T-helper 2 cell (primary cell): ENCODE data around the gene UBA5.
"Not testable (repeated sequence)": the region's sequence is repeated elsewhere in the genome, so short reads cannot be mapped to it uniquely, and the experiment has no call there.

Experiments used
- DNase-seq, 5 experiments: peaks; one replicate each; pipeline versions ENCODE4 v3.0.0 to v3.0.0-alpha.2; 2012 to 2022
- total RNA-seq, 2 donors: gene quantifications; one replicate each; lab custom pipeline; 2026; lab: John Stamatoyannopoulos, UW

Gene UBA5
- 29.3 to 33.9 reads per million in 2 donors for total RNA-seq

GRCh38 chr3:132660052-132660810 lies at the start of gene UBA5:
Gene UBA5 (plus strand): TSS chr3:132660329. CDS start chr3:132660538, 209 bp downstream.
- peak; percentile 44 to 85 (median 59) for DNase-seq

GRCh38 chr3:132615301-132615700 lies 44.8 kb upstream of the UBA5 start:
- DNase-seq, result not testable (repeated sequence)

DNA sequence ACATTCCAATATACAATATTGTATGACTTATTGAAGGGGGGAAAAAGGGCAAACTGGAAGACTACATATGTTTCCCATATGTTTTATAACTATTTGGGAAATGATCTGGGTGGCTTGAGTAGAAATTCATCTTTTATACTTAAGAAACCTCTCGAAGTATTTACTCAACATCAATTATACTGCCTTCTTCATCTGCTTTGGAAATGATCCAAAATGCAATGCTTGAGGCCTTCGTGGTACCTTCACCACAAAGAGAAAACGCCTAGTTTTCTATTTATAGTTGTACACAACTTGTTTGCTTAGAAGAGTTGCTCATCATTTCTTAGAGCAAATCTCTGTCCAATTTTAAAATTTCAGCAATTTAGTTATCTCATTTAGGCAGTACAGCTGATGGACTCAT lies 44.2 kb upstream of the UBA5 start:
- no peak for DNase-seq

- no peak for DNase-seq
Observed at GRCh38 chr3:132616780-132617179, 43.3 kb upstream of the UBA5 start.

GRCh38 chr3:132622148-132622547 lies 38.0 kb upstream of the UBA5 start:
- no peak for DNase-seq

DNA sequence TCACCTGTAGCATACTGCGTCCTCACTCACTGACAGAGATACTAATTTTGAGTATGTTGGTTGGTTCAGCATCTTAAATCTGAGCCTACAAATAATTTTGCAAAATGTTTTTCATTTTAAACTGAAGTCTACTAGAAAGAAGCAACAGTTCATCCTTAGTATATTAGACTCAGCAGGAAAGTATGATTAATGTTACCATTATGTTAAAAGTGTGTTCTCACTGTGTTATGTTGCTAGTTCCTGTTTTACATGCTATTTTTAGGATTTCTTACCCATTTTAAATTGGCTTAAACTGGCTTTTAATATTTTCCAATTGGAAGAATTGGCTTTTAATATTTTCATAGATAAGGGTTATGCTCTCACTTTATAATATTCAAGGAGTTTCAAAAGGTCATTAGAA lies 37.4 kb upstream of the UBA5 start:
- no peak for DNase-seq

DNA sequence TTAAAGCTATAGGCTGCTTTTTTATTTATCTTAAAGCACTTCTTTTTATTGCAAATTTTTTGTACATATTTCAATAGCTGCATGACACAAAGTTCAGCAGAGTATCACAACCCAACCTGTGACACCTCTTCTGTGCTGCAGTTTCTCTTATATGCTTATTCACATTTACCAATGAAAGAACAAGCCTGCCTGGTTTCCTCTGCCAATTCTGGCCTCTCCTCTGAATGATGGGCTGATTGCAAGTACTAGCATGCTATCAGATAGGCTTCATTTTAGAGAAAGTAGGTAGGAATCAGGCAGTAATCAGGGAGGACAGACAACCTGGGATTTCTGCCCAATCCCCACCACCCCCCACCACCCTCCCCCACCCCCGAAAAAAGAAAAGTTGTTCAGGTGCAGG lies 36.5 kb upstream of the UBA5 start:
- no peak for DNase-seq

GRCh38 chr3:132624790-132625189 lies 35.3 kb upstream of the UBA5 start:
- no peak for DNase-seq

GRCh38 chr3:132625613-132626012 lies 34.5 kb upstream of the UBA5 start:
- no peak for DNase-seq

- DNase-seq, result no peak
Observed at GRCh38 chr3:132626955-132627354, 33.2 kb upstream of the UBA5 start.

- DNase-seq, result no peak
Observed at GRCh38 chr3:132628157-132628556, 32.0 kb upstream of the UBA5 start.

DNA sequence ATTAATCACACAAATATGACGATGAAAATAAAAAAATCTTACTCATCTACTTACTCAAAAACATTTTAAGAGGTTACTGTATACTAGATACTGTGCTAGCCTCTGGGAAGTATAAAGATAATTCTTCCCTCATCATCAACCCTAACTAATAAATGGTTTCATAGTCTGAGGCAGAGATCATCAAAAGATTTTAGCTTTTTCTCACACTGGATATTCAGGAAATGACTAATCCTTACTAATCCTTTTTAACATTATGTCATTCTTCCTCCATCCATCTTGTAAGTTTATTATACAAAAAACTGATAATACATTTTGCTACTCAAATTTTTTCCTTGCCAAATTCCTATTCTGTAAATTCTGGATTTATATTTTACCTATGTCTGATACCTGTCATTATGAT lies 30.2 kb upstream of the UBA5 start:
- DNase-seq, result no peak

GRCh38 chr3:132630612-132631011 lies 29.5 kb upstream of the UBA5 start:
- DNase-seq, result no peak

DNA sequence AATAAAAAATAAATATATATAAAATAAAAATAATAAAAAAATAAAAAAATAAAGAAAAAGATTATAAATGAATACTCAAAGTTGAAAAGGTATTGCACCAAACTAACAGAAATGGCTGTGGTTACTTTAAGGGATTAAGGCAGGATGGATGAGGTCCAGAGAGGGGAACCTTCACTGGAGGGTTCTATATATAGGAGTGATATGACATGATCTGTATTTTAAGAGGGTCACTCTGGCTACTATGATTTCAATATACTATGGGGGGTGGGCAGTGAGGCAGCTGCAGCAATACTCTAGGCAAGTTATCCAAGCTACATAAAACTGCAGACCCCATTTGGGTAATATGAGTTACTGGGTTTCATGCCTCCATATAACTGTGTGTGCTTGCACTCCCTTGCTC lies 25.1 kb upstream of the UBA5 start:
- DNase-seq, result no peak

DNA sequence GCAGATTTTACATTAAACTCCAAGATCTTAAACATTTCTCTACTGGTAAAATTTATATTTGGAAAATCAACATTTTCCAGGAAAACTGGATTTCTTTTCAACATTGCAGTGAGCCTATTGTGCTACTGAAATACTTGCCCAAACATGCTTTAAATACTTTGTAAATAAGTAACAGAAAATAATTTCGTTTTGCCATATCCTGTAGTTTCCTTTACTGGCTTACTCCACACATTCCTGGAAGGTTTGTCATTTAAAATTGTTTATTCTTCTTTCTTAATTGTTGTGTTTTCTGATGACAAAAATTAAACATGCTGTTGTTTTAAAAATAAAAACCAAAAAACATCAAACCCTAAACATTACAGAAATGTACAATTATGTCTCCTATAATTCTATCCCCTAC lies 22.5 kb upstream of the UBA5 start:
- DNase-seq, result no peak

DNA sequence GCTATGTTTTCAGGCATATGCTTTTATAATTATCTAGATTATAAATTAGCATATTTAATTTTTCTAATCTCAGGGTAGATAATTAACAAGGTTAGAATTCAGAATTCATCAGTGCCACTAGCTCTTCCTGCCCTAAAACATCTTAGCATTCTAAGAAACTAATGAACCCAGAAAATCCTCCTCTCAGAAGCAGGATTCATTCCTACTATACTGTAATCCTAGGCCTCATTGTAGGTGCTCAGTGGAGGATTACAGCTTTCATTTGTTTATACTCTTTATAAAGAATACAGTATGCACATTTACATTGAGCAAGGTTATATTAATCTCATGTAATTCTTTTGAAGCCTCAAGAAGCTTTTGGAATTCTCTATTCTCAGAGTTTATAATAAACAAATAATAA lies 21.4 kb upstream of the UBA5 start:
- DNase-seq, result no peak

- DNase-seq, result not testable (repeated sequence)
Observed at GRCh38 chr3:132641427-132641826, 18.7 kb upstream of the UBA5 start.

- DNase-seq, result peak in 1 of 5 experiments; percentile 29
Observed at GRCh38 chr3:132641837-132642538, 18.1 kb upstream of the UBA5 start.

- no peak for DNase-seq
Observed at GRCh38 chr3:132642539-132642847, 17.6 kb upstream of the UBA5 start.

DNA sequence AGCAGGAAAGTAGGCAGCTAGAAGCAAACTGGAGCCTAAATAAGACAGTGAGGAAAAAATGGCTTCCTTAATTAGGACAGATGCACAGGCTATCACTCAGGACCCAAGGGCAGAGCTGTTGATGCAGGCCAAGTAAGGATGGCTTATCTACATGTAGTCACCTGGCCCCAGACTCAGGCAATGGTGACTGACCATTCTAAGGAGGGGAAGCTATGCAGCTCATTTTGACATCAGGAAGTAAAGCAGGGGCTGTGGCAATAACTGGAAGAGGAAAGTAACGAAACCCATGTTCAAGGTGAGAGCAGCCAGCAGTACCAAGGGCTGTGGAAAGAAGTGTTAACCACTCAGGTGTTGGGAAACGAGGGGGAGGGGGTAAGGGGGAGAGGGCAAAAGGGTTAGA lies 16.8 kb upstream of the UBA5 start:
- no peak for DNase-seq

DNA sequence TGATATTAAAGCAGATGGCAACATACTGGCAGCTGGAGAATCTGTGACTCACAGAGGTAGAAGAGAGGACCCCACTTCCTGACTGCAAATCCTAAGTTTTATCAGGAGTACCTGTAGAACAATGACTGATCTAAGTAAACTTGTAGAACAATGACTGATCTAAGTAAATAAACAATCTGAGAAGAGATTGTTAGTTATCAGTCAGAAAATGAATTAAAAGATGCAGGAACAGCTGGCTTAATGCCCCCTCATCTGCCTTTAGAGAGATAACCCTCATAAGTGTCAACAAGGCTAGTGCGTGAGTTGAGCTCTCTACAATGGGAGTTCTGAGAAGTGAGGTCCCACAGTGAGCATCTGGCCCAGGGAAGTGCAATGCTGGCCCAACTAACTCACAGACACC lies 15.1 kb upstream of the UBA5 start:
- DNase-seq, result no peak

- DNase-seq, result no peak
Observed at GRCh38 chr3:132650153-132650552, 10.0 kb upstream of the UBA5 start.

DNA sequence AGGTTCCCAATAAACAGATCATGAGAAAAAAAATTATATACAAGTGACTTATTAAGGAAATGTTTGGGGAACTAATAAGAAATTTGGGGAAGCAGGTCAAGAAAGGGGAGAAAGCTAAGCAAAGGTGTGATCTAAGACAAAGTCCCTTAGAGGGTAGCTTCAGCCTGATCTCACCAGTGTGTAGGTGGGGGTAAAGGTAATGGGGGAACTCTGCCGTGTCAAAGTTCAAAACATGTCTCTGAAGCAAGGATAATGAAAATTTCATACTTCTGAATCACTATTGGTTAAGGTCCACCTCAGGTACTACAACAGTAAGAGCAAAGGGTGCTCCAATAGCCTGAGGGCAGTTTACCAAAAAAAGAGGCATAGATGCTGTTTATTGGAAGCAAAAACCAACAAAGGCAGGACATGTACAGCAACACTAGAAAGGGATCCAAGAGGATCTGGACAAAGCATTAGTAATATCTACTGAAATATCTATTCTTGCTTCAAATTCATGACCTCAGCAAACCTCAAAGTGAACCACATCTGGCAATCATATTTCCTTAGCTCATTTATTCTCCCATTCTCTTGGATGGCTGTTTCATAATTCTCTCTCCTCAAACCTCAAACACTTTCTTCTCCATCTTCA lies 7.4 kb upstream of the UBA5 start:
- no peak for DNase-seq

DNA sequence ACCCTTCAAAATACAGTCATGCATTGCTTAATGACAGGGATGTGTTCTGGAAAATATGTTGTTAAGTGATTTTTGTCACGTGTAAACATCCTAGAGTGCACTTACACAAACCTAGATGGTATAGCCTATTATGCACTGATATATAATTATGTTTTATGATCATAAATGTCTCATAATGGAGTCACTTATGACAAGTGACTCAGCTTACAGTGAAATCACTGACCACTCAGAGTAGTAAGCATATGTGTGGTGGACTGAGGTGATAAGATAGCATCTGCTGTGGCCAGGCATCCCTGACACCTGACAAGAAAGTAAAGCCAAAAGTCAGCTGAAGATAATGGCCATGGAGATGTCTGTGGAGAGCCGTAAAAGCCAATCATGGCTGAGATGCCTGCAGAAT lies 5.9 kb upstream of the UBA5 start:
- no peak for DNase-seq
